ENCODE measurements around the gene BBS12. TPM values are rescaled to one million over a fixed set of nuclear protein-coding genes. Genes with fewer than 3 reads are reported as not detected.
A peak's percentile ranks its signal among the peaks of the same experiment; 100 is the strongest.

The BBS12 gene
- total and polyA plus RNA-seq, 4 donors, result 1.6 to 6.7 (median 3.1) TPM

DNA sequence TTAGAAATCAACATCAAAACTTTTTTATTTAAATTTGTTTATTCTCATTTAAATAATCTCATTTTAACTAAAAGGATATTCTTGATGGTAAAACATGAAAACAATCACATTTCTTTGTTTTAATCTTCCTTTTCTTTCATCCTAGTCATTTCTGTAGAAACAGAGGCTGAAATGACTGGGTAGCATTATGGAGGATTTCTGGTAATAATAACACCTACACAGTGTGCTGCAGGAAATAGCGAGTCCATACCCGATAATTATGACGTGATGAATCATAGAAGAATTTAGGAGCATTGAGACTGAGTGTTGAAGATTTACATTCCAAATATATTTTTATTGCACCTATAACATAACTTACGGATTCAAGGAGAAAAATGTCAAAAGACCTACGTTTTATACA, 31.4 kb upstream of the BBS12 start:
- TF ChIP-seq, protein P1, sequence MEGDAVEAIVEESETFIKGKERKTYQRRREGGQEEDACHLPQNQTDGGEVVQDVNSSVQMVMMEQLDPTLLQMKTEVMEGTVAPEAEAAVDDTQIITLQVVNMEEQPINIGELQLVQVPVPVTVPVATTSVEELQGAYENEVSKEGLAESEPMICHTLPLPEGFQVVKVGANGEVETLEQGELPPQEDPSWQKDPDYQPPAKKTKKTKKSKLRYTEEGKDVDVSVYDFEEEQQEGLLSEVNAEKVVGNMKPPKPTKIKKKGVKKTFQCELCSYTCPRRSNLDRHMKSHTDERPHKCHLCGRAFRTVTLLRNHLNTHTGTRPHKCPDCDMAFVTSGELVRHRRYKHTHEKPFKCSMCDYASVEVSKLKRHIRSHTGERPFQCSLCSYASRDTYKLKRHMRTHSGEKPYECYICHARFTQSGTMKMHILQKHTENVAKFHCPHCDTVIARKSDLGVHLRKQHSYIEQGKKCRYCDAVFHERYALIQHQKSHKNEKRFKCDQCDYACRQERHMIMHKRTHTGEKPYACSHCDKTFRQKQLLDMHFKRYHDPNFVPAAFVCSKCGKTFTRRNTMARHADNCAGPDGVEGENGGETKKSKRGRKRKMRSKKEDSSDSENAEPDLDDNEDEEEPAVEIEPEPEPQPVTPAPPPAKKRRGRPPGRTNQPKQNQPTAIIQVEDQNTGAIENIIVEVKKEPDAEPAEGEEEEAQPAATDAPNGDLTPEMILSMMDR (IDR thresholded peaks at IDR 0.05; ENCODE audit: control extremely low read depth, extremely low read depth), result no peak
- Histone ChIP-seq H3K9ac (ENCODE audit: insufficient read depth in 1 of 2, low read length in 2 of 2) (no peak overlapping the region), H3K27me3 (ENCODE audit: control insufficient read depth in 3 of 3, insufficient read depth in 3 of 3, low read length in 2 of 3) (no peaks in the 10 kb centered on the region), H3K4me3 (no peak overlapping the region), H3K9me3 (ENCODE audit: control insufficient read depth in 4 of 4, insufficient read depth in 3 of 4, low read length in 3 of 4) (no peaks in the 10 kb centered on the region), H3K27ac (ENCODE audit: low read depth in 1 of 2, low read length in 1 of 2) (peak overlapping the region in 1 of 2 donors; percentile 83), H3K36me3 (ENCODE audit: control insufficient read depth in 4 of 4, insufficient read depth in 4 of 4, low read length in 4 of 4) (no peaks in the 10 kb centered on the region), H3K4me1 (ENCODE audit: control insufficient read depth in 5 of 5, insufficient read depth in 5 of 5, low read length in 5 of 5) (peaks cover 0 to 4% (median 0%) of the 10 kb centered on the region in 5 donors)
- no peak for ATAC-seq (ENCODE audit: insufficient read depth, low FRiP score)
- 89 to 91% methylated on average over 5 of the region's 5 CpGs for WGBS, 2 donors
- DNase-seq, result no peak

DNA sequence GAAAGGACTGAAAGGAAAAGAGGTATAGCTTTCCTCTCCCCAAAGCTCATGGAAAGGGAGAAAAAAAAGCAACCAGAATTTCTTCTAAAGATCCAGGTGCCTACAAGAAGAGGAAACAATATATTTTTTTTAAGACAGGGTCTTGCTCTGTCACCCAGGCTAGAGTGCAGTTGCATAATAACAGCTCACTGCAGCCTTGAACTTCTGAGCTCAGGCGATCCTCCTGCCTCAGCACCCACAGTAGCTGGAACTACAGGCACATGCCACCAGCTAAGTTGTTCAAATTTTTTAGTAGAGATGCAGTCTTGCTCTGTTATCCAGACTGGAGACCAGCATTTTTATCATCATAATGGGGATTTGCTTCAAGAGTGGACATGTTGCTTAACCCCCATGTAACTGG, 30.5 kb upstream of the BBS12 start:
- no peaks in the 10 kb centered on the region for H3K36me3 ChIP-seq (ENCODE audit: control insufficient read depth in 4 of 4, insufficient read depth in 4 of 4, low read length in 4 of 4)
- H3K4me3 ChIP-seq, result no peak overlapping the region
- no peak overlapping the region for H3K27ac ChIP-seq (ENCODE audit: low read depth in 1 of 2, low read length in 1 of 2)
- H3K9ac ChIP-seq (ENCODE audit: insufficient read depth in 1 of 2, low read length in 2 of 2), result no peak overlapping the region
- no peak for ATAC-seq (ENCODE audit: insufficient read depth, low FRiP score)
- 67 to 84% methylated on average over 1 of the region's 1 CpG for WGBS, 2 donors
- no peak for DNase-seq
- no peaks in the 10 kb centered on the region for H3K27me3 ChIP-seq (ENCODE audit: control insufficient read depth in 3 of 3, insufficient read depth in 3 of 3, low read length in 2 of 3)
- TF ChIP-seq, protein P1 (IDR thresholded peaks at IDR 0.05; ENCODE audit: control extremely low read depth, extremely low read depth), result no peak
- peaks cover 0 to 4% (median 0%) of the 10 kb centered on the region in 5 donors for H3K4me1 ChIP-seq (ENCODE audit: control insufficient read depth in 5 of 5, insufficient read depth in 5 of 5, low read length in 5 of 5)
- H3K9me3 ChIP-seq (ENCODE audit: control insufficient read depth in 4 of 4, insufficient read depth in 3 of 4, low read length in 3 of 4), result no peaks in the 10 kb centered on the region

DNA sequence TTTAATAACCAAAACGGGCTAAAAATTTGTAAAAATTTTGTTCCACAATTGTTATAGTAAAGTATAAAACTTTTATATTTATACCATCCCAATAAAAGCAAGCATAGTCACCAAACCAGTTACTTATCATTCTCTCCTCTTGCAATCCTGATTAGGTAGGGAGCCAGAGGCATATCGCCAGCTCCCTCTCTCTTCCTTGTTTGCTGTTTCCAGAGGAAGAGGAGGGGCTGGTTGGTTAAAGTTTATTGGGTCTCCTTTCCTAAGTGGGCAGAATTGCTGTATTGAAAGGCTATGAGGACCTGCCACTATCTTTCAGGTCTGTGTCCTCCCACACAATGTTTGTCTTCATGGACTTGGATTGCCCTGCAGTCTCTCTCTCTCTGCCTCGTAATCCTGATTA, 29.6 kb upstream of the BBS12 start:
- WGBS, 2 donors, result 76 to 89% methylated on average over 3 of the region's 3 CpGs
- no peak for ATAC-seq (ENCODE audit: insufficient read depth, low FRiP score)

More for the DNA sequence above, 29.6 kb upstream of the BBS12 start:
- Histone ChIP-seq H3K9me3 (ENCODE audit: control insufficient read depth in 4 of 4, insufficient read depth in 3 of 4, low read length in 3 of 4) (no peaks in the 10 kb centered on the region), H3K4me1 (ENCODE audit: control insufficient read depth in 5 of 5, insufficient read depth in 5 of 5, low read length in 5 of 5) (peaks cover 0 to 4% (median 0%) of the 10 kb centered on the region in 5 donors), H3K9ac (ENCODE audit: insufficient read depth in 1 of 2, low read length in 2 of 2) (no peak overlapping the region), H3K27ac (ENCODE audit: low read depth in 1 of 2, low read length in 1 of 2) (no peak overlapping the region), H3K4me3 (no peak overlapping the region), H3K36me3 (ENCODE audit: control insufficient read depth in 4 of 4, insufficient read depth in 4 of 4, low read length in 4 of 4) (no peaks in the 10 kb centered on the region), H3K27me3 (ENCODE audit: control insufficient read depth in 3 of 3, insufficient read depth in 3 of 3, low read length in 2 of 3) (no peaks in the 10 kb centered on the region)
- DNase-seq, result peak in 1 of 3 donors; percentile 12
- TF ChIP-seq, protein P1 (IDR thresholded peaks at IDR 0.05; ENCODE audit: control extremely low read depth, extremely low read depth), result no peak
